Ovary (tissue), 3 donors: ENCODE results near the gene SRPK3.

Source experiments
- EP300 ChIP-seq: sonication (generic); formaldehyde crosslinking; IDR thresholded peaks from one replicate; pipeline ENCODE4 v1.6.1; 2017; ENCODE audit warnings: antibody characterized with exemption
- POLR2A ChIP-seq: fragments of 450-650 bp; IDR thresholded peaks from one replicate; pipeline ENCODE4 v1.6.1; 2017; ENCODE audit warnings: antibody characterized with exemption, mild to moderate bottlenecking, moderate library complexity
- TF ChIP-seq, protein P1 (sequence below), 3 donors: fragments of 450-650 bp in 2 of 3; fragments of 200-600 bp in 1 of 3; IDR thresholded peaks; one replicate each; pipeline versions ENCODE4 v1.5.1 to v1.8.0; 2016 to 2022; ENCODE audit warnings: antibody characterized with exemption in 3 of 3, mild to moderate bottlenecking in 1 of 3
- donor health status: DM: no; HTN: no; CAD: no.

DNA sequence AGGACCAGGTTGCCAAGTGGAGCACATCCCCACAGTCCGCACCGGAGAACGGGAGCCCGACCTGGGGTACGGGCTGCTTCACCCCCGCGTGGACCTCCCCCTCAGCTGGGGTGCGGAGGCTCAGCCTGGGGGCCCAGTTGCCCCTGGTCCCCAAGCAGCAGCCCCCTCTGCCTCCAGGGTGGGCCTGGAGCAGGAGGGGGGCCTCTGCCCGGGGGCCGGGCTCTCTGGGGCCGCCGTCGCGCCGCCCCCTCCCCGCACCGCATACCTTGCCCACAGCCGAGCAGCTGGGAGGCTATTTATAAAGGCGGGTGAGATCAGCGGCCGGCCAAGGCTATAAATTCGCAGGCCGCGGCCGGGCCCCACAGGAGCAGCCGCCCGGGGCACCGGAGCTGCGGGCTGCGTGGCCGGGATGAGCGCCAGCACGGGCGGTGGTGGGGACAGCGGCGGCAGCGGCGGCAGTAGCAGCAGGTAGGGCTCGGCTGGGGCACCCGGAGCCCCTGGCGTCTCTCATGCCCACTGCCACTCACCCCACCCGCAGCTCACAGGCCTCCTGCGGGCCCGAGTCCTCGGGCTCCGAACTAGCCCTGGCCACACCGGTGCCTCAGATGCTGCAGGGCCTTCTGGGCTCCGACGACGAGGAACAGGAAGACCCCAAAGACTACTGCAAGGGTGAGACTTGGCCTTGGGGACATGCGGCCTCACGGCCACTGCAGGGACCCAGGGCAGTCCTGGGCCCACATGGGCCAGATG, at the start of gene SRPK3:
- no peak for TF ChIP-seq EP300
- no peak for TF ChIP-seq POLR2A
- TF ChIP-seq, protein P1, sequence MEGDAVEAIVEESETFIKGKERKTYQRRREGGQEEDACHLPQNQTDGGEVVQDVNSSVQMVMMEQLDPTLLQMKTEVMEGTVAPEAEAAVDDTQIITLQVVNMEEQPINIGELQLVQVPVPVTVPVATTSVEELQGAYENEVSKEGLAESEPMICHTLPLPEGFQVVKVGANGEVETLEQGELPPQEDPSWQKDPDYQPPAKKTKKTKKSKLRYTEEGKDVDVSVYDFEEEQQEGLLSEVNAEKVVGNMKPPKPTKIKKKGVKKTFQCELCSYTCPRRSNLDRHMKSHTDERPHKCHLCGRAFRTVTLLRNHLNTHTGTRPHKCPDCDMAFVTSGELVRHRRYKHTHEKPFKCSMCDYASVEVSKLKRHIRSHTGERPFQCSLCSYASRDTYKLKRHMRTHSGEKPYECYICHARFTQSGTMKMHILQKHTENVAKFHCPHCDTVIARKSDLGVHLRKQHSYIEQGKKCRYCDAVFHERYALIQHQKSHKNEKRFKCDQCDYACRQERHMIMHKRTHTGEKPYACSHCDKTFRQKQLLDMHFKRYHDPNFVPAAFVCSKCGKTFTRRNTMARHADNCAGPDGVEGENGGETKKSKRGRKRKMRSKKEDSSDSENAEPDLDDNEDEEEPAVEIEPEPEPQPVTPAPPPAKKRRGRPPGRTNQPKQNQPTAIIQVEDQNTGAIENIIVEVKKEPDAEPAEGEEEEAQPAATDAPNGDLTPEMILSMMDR (IDR thresholded peaks at IDR 0.05) = no peak
